H1 (cell line): ENCODE measurements around the gene IL5. TPM values are rescaled to one million over a fixed set of nuclear protein-coding genes. Genes with fewer than 3 reads are reported as not detected.

ENCODE experiments used
- ASH2L ChIP-seq: fragments of 200-600, 300-600 bp; sonication (generic); IDR thresholded peaks from one replicate; pipeline ENCODE4 v1.7.1; 2017; ENCODE audit warnings: low read length
- CBX8 ChIP-seq: fragments of 300-800, 300-1000 bp; sonication (generic); IDR thresholded peaks from 2 replicates; pipeline ENCODE4 v1.7.1; 2016; ENCODE audit warnings: low read depth, low read length, borderline replicate concordance
- CTBP2 ChIP-seq: IDR thresholded peaks from 2 replicates; pipeline ENCODE4 v1.7.0; 2011; ENCODE audit warnings: borderline replicate concordance, mild to moderate bottlenecking, moderate library complexity, mixed read lengths, low read length; ENCODE audit not compliant: insufficient read depth, insufficient read length
- EGR1 ChIP-seq: IDR thresholded peaks from 2 replicates; pipeline ENCODE4 v1.6.1; 2011; ENCODE audit warnings: low read depth, low read length, borderline replicate concordance
- HDAC2 ChIP-seq, 2 experiments: fragments of 300-600 bp in 1 of 2; sonication (generic) in 1 of 2; IDR thresholded peaks; 2 replicates each; pipeline ENCODE4 v1.6.1; 2011 to 2012; ENCODE audit warnings: low read depth in 2 of 2, low read length in 2 of 2, mild to moderate bottlenecking in 2 of 2, moderate library complexity in 2 of 2, borderline replicate concordance in 1 of 2, inconsistent platforms in 1 of 2
- JUN ChIP-seq: IDR thresholded peaks from 2 replicates; pipeline ENCODE4 v1.6.1; 2011; ENCODE audit warnings: low read depth, mild to moderate bottlenecking, improper control_type of control experiment, low read length
- KDM4A ChIP-seq: IDR thresholded peaks from one replicate; pipeline ENCODE4 v1.7.1; 2012; ENCODE audit warnings: low read depth, mild to moderate bottlenecking, moderate library complexity, low read length, inconsistent platforms; ENCODE audit not compliant: severe bottlenecking
- SIN3A ChIP-seq, 2 experiments: IDR thresholded peaks in 1 of 2; conservative IDR thresholded peaks in 1 of 2; 2 replicates each; pipeline ENCODE4 v1.6.1; 2011 to 2012; ENCODE audit warnings: low read length in 2 of 2, improper control_type of control experiment in 1 of 2, low read depth in 1 of 2, mild to moderate bottlenecking in 1 of 2
- SUZ12 ChIP-seq: fragments of 200-600 bp; sonication (generic); IDR thresholded peaks from 2 replicates; pipeline ENCODE4 v1.6.1; 2012; ENCODE audit warnings: mild to moderate bottlenecking, inconsistent platforms, low read length, moderate library complexity, mixed read lengths
- TCF12 ChIP-seq: IDR thresholded peaks from 2 replicates; pipeline ENCODE4 v1.6.1; 2011; ENCODE audit warnings: low read depth, mild to moderate bottlenecking, low read length
- polyA plus RNA-seq, 7 experiments: library from polyadenylated mRNA; depleted of rRNA in 3 of 7; stranded (reverse) in 5 of 7; unstranded in 2 of 7; fragments of >200 nt in 5 of 7; fragments of 200-250 nt in 2 of 7; gene quantifications; 1 replicate in 5 of 7; 2 replicates in 1 of 7; 4 replicates in 1 of 7; pipeline versions ENCODE4 v1.2.1 to v1.2.3, GENCODE V29; 2011 to 2013; ENCODE audit warnings: missing spikeins in 2 of 7, mixed read lengths in 2 of 7
- total RNA-seq: library from RNA; stranded (reverse); fragmentation: NEBNext Ultra II Directional; extraction: Animal tissue kit (Norgen Biotek cat#: 25700); gene quantifications from 2 replicates; pipeline ENCODE4 v1.2.1, GENCODE V29; 2021

The IL5 gene
- total and polyA plus RNA-seq, 2 of the 8 experiments (the other 6 are each of a cell fraction or from before 2014, with no cell fraction given), result not detected

GRCh38 chr5:132496631-132497487 is 46.5 kb downstream of the IL5 start (continued):
- TF ChIP-seq TCF12 (no peak), ASH2L (peak; percentile 75), EGR1 (no peak), KDM4A (peak; percentile 74), SIN3A (conservative IDR thresholded peaks at IDR 0.05 in 1 of 2, IDR thresholded peaks at IDR 0.05 in 1 of 2; ENCODE audit: low read depth in 1 of 2, low read length in 2 of 2) (no peak), JUN (no peak), CBX8 (no peak), HDAC2 (IDR thresholded peaks at IDR 0.05; ENCODE audit: borderline replicate concordance in 1 of 2, low read depth in 2 of 2, low read length in 2 of 2) (peak in 1 of 2 experiments; percentile 83; a peak in 1 of 4 replicates), CTBP2 (peak; percentile 65), SUZ12 (no peak)
